UCSD-AML1 (cell line): ENCODE results near the gene IL17RE.
"Not testable (repeated sequence)": the region's sequence is repeated elsewhere in the genome, so short reads cannot be mapped to it uniquely, and the experiment has no call there.

Source experiments
- DNase-seq: peaks from one replicate; lab custom pipeline; 2025; ENCODE audit not compliant: unreplicated experiment; lab: John Stamatoyannopoulos, UW

Gene IL17RE

DNA sequence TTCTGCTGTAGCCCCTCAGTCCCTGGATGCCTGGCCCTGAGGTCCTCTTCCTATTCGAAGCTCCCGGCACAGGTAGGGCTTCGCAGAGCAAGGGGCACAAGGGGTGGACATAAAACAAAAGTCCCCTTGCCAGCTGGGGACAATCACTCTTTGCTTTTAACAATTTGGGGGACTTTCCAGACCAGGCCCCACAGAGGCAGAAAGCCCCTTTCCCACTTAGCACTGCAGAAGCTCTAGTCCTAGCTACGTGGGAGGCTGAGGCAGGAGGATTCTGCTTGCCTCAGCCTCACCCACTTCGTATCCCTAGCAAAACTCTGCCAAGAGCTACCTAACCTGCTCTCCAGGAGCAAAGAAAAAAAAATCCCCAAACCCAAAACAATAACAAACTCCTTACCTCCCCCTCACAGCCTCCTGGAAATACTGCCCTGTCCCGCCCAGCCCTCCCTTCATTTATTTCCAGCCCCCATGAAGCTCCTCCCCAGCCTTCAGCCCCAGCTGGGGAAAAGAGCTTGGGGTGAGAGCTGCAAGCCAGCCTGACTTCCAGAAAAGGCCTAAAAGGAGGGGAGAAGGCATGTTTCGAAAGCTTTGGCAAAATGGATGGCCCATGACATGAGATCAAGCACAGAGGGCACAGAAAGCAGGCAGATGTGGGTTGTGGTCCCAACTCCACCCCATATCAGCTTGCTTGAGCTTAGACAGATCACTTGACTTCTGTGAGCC lies 22.7 kb upstream of the IL17RE start, which contains the start of gene CIDEC:
Gene CIDEC (minus strand): TSS at position 424 of the 720 bp plus-strand sequence. CDS start 1,767 bp downstream, outside the sequence.
- no peak for DNase-seq

DNA sequence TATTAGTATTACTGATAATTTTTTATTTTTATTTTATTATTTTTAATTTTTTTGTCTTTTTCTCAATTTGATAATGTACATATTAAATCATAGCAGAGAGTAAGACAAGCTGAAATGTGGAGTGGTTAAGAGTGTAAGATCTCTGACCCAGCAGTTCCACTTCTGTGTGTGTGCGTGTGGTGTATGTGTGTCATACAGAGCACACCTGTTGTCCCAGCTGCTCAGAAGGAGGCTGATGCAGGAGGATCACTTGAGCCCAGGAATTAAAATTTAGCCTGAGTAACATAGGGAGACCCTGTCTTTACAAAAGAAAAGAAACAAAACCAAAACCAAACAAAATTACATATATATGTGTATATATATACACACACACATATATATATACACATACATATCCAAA lies 21.2 kb upstream of the IL17RE start:
- DNase-seq, result no peak

DNA sequence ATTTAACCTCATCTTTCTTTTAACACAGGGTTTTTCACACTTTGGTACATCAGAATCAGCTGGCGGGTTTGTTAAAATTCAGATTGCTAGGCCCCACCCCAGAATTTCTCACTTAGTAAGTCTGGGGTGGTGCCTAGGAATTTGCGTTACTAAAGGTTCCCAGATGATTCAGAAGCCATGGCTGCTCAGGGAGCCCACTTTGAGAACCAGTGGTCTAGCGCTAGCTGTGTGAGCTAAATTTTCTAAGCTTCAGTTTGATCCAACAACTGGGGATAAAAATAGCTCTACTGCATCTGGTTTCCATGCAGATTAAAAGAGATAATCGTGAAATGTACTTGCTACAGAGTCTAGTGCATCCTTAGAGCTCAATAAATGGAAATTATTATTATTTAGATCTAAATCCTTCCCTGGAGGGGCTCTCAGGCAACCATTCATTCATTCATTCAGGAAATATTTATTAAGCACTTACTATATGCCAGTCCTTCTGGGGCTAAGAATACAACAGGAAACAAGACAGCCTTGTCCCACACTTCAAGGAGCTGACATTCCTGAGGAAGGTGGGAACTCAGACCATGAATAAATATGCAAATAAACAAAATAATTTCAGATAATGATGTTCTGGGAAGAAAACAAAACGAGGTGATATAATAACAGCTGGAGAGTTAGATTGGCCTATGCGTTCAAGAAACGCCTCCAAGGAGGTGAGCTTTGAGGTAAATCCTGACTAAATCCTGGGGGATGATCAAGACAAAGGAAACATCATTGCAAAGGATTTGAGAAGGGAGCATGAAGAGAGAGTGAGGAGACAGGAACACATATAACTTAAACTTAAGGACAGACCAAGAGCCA lies 18.7 kb upstream of the IL17RE start:
- no peak for DNase-seq

DNA sequence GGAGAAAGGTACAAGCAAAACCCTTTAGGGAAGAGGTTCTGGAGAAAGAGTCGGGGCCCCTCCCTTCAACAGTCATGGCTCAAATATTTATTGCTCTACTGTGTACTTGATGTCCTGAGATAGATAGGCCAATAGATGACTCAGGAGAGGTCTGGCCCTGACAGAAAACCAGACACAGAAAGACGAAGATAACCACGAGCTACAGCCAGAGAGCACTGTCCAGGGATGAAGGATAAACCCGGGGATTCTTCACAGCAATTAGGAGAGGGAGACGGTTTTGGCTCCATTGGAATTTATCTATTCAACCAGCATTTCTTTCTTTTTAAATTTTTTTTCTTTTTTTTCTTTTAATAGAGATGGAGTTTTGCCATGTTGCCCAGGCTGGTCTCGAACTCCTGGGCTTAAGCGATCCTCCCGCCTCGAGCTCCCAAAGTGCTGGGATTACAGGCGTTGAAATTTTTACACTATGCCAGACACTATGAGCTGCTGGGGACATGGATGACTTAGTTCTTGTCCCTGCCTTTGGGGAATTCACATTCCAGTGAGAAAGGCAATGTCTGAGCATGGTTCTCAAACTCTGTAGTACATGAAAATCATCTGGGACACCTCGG lies 18.0 kb upstream of the IL17RE start:
- DNase-seq, result no peak

DNA sequence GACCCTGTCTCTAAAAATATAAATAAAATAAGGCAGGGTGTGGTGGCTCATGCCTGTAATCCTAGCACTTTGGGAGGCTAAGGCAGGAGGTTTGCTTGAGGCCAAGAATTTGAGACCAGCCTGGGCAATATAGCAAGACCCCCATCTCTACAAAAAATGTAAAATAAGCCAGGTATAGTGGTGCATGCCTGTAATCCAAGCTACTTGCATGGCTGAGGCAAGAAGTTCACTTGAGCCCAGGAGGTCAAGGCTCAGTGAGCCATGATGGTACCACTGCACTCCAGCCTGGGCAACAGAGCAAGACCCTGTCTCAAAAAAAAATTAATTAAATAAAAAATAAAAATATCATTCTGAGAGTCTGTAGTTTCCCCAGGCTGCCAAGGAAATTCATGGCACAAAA lies 16.3 kb upstream of the IL17RE start:
- no peak for DNase-seq

DNA sequence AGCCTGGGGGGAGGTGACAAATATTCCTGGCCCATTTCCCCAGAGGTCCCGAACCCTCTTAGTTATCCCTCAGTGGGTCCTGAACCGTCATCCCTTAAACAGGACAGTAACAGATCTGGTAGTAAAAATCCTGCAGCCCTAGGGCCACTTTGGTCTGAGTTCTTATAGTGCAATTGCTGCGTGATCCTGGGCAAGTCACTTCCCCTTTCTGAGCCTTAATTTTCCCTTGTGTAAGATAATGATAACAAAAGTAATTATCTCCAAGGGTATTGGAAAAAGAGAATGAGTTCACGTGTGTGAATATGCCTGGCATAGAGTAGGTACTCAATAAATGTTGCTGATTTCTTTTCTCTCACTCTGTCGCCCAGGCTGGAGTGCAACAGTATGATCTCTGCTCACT lies 15.2 kb upstream of the IL17RE start:
- DNase-seq, result no peak

DNA sequence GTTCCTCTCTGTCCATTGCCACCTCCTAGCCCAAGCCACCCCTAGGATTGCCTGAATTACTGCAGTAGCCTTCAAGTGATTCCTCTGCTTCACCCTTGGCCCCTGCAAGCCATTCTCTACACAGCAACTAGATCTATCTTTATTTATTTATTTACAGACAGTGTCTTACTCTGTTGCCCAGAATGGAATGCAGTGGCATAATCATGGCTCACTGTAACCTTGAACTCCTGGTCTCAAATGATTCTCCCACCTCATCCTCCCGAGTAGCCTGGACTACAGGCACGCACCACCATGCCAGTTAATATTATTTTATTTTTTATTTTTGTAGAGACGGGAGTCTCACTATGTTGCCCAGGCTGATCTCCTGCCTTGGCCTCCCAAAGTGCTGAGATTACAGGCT lies 14.1 kb upstream of the IL17RE start:
- no peak for DNase-seq

DNA sequence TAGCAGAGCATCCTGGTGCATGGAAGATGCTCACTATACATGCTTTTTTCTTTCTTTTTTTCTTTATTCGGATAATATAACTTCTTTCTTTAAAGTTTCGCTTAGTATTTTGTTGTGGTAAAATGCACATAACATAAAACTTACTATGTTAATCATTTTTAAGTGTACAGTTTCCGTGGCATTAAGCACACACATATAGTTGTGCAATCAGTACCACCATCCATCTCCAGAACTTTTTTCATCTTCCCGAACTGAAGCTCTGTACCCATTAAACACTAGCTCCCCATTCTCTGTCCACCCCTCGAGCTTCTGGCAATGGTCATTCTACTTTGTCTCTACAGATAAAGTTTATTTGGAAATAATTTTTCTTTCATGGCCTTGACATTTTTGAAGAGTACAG lies 13.2 kb upstream of the IL17RE start:
- no peak for DNase-seq

DNA sequence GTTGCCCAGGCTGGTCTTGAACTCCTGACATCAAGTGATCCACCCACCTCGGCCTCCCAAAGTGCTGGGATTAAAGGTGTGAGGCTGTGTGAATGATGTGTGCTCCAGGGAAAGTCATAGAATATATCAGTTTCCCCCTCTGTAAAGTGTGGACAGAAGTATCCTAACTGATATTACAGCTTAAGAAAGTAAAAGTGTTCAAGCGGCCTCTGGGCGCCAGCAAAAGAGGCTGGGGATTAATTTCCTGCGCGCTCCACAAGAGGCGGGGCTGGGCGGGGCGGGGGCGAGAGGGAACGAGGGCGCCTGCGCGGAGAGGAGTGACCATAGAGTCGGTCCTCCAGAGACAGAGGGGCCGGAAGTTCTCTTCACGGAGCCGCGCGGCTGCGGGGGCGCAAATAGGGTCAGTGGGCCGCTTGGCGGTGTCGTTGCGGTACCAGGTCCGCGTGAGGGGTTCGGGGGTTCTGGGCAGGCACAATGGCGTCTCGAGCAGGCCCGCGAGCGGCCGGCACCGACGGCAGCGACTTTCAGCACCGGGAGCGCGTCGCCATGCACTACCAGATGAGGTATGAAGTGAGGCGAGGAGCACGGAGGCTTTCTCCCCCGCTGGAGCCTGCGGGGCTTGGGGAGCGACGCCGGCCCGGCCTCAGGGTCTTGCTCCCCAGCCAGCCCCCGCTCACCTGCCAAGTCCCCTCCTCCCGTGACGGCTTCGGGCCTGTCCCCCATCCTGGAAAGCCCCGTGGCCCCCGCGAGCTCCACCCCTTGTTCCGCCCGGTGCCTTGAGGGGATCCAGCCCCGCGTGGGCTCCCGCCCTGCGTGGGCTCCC lies 12.2 kb upstream of the IL17RE start, which contains the start of gene JAGN1:
Gene JAGN1 (plus strand): TSS at position 362 of the 823 bp plus-strand sequence. CDS start 113 bp downstream, at position 475.
- DNase-seq, result peak; percentile 92

DNA sequence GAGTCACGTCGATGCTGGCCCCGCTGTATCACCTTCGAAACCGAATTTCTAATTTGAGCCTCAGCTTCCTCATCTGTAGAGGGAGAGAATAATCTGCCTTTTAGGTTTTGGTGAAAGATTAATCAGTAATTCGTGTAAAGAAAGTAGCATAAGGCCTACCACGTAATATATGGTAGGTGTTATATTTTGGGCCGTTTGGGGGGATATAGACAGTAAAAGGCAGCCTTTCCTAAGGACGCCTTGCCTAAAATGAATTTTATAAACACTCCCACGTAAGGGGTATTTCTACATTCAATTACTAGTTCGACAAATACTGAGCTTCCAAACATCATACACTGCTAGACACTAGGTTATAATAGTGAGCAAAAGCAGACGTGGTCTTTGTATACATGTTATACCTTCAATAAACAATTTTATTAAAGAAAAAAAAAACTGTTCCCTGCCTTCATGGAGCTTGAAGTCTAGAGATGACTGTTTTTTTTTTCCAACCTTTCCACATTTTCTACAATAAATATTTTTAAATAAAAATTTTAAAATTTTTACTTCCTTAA lies 11.5 kb upstream of the IL17RE start:
- DNase-seq, result no peak

DNA sequence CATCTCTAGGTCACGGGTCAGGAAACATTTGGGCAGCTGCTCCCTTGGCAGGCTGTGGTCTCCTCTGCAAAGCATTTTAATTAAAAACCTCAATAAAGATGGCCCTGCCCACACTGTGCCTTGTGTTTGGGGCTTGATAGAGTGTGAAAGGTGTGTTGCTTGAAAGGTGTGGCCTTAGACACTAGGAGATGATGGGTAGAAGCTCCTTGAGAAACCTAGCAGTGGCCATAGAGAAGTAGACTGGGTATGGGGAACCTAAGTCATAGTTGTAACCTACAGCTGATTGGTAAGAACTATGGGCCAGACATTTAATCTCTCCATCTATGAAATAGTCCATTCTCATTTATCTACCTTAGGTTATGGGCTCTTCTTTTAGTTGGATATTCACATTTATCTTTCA lies 8.9 kb upstream of the IL17RE start:
- DNase-seq, result no peak

DNA sequence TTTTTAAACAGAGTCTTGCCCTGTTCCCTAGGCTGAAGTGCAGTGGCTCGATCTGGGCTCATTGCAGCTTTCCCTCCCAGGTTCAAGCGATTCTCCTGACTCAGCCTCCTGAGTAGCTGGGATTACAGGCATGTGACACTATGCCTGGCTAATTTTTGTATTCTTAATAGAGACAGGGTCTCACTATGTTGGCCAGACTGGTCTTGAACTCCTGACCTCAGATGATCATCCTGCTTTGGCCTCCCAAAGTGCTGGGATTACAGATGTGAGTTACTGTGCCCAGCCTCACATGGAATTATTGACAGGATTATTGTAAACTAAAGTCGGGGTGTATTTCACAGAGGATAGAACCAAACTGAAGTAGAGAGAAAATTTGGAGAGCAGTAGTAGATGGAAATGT lies 6.9 kb upstream of the IL17RE start:
- not testable (repeated sequence) for DNase-seq

DNA sequence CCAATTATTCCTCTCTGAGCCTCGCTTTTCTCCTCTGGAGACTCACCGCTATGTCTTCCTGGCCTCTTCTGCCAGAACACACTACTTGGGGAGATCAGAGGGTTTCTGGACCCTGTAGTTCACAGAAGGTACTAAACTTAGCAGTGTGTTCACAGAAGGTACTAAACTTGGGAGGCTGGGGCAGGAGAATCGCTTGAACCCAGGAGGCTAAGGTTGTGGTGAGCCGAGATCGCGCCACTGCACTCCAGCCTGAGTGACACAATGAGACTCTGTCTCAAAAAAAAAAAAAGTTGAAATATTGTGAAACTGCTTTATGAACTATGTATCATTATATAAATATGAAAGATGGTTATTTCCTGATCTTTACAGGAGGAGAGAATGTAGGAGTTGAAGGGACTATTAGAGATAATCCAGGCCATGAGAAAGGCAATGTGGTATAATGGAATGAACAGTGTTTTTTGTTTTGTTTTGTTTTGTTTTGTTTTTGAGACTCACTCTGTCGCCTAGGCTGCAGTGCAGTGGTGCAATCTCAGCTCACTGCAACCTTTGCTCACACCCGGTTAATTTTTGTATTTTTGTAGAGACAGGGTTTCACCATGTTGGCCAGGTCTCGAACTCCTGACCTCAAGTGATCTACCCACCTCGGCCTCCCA lies 5.8 kb upstream of the IL17RE start:
- not testable (repeated sequence) for DNase-seq

DNA sequence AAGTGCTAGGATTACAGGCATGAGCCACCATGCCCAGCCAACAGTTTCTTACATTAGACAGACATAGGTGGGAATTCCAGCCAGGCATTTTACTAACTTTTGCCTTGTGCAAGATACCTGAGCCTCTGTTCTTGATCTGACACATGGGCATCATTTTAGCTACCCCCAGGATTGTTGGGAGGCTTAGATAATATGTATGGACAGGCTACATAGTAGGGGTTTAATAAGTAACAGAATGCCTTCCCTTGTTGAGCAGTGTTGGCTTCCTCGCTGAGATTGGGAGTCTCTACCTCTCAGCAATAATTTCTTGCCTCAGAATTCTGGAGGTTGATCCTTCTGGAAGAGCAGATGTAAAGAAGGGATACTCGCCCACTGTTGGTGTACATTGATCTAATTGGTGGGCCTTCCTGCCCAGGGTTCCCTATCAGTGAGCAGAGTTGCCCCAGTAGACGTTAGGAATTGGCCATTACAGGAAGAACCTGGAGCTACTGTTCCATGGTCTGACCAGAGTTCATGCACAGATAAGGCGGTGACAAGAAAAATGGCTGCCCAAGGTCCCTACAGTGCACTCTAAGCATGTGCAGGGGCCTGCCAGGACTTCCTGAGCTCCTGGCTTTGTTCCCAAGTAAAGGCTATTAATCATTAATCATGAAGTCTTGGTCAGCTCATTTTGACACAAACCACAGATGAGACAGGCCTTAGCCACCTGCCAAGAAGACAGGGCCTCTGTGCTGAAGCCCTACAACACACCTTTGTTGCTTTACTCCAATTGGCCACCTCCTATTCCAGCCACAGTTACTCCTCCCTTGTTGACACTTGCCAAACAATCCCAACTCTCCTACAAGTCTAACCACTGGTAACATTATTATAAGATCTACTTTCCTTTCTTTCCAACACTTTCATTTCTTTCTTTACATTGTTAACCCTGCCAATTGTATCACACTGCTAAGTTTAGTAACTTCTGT lies 5.0 kb upstream of the IL17RE start:
- DNase-seq, result peak; percentile 31

DNA sequence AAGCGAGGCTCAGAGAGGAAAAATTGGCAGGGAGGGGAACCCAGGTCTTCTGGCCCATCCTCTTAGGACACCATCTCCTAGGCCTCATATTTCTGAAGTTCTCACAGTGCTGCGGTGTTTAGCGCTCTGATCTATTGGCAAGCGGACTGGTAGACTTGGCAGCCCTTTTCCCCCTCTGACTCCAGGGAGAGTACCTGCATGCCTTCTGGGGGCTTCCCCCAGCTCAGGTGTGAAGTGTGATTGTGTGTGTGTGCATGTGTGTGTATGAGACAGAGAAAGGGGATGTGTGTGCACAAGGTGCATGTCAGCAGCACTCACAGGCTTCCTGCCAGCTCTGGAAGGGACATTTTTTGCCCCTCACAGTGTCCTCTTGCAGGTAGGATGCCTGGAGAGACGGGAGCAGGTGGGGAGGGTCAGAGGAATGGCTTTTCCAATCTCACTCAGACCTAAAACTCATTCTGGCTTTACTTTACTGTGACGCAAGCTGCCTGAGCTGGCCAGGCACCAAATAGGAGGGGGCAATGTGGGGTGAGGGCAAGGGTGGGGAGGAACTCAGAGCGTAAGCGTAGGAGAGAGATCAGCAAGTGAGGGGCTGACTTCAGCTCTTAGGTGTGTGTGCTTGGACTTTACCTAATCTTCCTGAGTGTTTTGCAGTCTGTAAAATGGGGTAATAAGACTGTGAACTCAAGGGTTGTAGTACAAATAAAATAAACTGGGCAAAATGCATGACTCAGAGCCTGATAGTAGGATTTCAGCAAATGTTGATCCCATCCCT lies 4.0 kb upstream of the IL17RE start:
- peak; percentile 23 for DNase-seq

DNA sequence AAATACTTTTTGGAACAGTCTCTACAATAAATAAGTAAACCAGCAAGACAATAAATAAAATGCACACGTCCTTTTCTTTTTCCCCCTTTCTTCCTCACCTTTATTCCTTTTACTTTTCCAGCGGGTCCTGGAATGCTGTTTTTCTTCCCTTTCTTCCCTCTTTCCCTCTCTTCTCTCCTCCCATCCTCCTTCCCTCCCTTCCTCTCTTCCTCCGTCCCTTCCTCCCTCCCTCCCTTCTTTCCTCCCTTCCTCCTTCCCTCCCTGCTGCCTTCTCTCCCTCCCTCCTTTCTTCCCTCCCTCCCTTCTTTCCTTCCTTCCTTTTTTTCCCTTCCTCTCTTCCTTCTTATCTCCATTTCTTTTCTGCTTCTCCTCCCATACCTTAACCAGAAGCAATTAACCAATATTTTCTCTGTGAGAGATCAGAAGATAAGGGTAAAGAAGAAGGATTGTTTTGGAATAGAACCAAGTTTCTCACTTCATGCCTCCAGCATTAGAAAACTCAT lies 3.3 kb upstream of the IL17RE start:
- DNase-seq, result no peak

DNA sequence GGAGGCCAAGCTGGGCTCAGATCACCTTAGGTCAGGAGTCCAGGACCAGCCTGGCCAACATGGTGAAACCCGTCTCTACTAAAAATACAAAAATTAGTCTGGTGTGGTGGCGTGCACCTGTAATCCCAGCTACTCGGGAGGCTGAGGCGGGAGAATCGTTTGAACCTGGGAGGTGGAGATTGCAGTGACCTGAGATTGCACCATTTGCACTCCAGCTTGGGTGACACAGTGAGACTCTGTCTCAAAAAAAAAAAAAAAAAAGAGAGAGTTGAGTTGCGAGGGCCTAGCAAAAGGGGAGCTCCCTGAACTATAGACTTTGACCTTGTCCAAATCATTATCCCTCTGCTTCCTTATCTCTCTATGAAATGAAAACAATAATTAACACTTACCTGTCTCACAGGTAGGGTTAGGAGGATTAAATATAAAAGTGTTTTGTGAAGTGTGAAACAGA lies 1.7 kb upstream of the IL17RE start:
- not testable (repeated sequence) for DNase-seq

DNA sequence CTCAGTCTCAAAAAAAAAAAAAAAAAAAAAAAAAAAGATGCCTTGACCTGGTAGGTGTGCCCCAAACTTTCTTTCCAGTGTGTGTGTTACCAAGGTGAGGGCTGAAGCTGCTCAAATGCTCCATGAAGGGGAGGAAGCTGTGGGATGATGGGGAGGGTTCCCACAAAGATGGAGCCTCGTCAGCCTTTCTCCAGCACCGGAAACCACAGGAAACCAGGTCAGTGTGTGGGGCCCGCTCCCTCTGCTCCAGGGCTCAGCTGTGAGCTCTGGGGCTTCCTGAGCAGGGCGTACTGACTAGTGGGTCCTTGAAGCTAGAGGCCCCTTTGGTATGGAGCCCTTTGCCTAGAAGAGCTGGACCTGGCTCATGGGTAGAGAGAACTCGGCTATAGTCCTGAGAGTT lies 681 bp upstream of the IL17RE start:
- DNase-seq, result peak; percentile 87
